ENCODE data around the gene DHX40.

DNA sequence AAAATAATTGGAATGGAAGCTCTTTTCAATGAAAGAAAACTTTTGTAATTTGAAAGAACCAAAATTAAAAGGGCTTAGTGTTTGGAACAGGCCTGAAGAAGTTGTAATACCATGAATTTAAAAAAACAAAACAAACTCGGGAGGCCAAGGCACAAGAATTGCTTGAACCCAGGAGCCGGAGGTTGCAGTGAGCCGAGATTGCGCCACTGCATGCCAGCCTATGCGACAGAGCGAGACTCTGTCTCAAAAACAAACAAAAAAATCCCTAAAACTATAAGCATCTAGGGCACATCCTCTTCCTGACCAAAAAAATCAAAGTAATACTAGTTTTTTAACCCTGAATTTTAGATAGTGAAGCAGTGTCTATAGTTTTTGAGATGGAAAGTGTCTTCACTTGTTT lies 67.0 kb downstream of the DHX40 start:
- TF ChIP-seq TAF1 (IDR thresholded peaks at IDR 0.05; ENCODE audit: borderline replicate concordance, insufficient read depth, low read length) (no peak), POLR2AphosphoS5 (IDR thresholded peaks at IDR 0.05; ENCODE audit: low read depth, low read length) (no peak), SIN3A (IDR thresholded peaks at IDR 0.05; ENCODE audit: borderline replicate concordance, insufficient read depth, low read length) (no peak)
